Stimulated activated CD4-positive, alpha-beta T cell treated with anti-CD3 and anti-CD28 coated beads, Interleukin-12 subunit alpha, Interleukin-12 subunit beta, amount 100 ng/mL, for 24 hours (primary cell): ENCODE measurements around the gene NEUROD4.

Experiments
- DNase-seq, 2 experiments: peaks; one replicate each; pipeline ENCODE4 v3.0.0-alpha.2; 2020; ENCODE audit warnings: low read depth in 2 of 2

The NEUROD4 gene

GRCh38 chr12:54997929-54998522, 21.7 kb upstream of the NEUROD4 start:
- no peak for DNase-seq

GRCh38 chr12:54998958-54999510, 20.7 kb upstream of the NEUROD4 start:
- DNase-seq, result no peak

- no peak for DNase-seq
Observed at GRCh38 chr12:55001198-55001868, 18.4 kb upstream of the NEUROD4 start.

- no peak for DNase-seq
Observed at GRCh38 chr12:55002355-55002754, 17.4 kb upstream of the NEUROD4 start.

- no peak for DNase-seq
Observed at GRCh38 chr12:55008944-55009585, 10.7 kb upstream of the NEUROD4 start.

GRCh38 chr12:55017416-55017925, 2.3 kb upstream of the NEUROD4 start:
- DNase-seq, result no peak

GRCh38 chr12:55024575-55024974, 4.8 kb downstream of the NEUROD4 start:
- DNase-seq, result no peak

DNA sequence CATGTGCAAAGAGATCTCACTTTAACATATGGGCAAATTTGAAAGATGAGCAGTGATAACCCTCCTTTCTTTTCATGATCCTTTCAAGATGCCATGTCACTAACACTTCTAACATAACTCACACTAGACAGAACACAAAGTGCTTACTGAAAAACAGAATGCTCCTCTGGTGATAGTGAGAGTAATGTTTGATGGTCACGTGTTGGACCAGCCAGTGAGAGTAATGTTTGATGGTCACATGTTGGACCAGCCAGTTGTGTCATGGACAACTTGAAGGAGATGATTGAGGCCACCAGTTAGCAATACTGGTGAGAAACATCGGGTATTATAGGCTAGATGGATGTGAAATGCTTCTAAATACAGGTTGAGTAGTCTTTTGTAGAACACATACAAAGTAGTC, 5.7 kb downstream of the NEUROD4 start:
- DNase-seq, result no peak

GRCh38 chr12:55034218-55034617, 14.4 kb downstream of the NEUROD4 start:
- DNase-seq, result no peak

GRCh38 chr12:55036326-55037115, 16.7 kb downstream of the NEUROD4 start:
- no peak for DNase-seq

- DNase-seq, result no peak
Observed at GRCh38 chr12:55037351-55037987, 17.7 kb downstream of the NEUROD4 start.

- no peak for DNase-seq
Observed at GRCh38 chr12:55039395-55040354, 19.9 kb downstream of the NEUROD4 start.

GRCh38 chr12:55041345-55042055, 21.7 kb downstream of the NEUROD4 start:
- no peak for DNase-seq

GRCh38 chr12:55043542-55043941, 23.8 kb downstream of the NEUROD4 start:
- DNase-seq, result no peak

GRCh38 chr12:55044135-55044534, 24.4 kb downstream of the NEUROD4 start:
- no peak for DNase-seq

DNA sequence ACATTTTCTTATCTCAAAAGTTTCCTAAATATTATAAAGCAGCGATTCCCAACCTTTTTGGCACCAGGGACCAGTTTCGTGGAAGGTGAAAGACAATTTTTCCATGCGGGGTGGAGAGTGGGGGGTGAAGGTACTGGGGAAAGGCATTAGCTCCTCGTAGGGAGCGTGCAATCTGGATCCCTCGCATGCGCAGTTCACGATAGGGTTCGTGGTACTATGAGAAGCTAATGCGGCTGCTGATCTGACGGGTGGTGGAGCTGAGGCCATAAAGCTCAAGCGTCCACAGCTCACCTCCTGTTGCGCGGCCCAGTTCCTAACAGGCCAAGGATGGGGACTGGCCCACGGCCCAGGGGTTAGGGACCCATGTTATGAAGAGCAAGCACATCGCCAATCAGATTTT, 29.9 kb downstream of the NEUROD4 start:
- no peak for DNase-seq

GRCh38 chr12:55051197-55051947, 31.6 kb downstream of the NEUROD4 start:
- DNase-seq, result no peak

DNA sequence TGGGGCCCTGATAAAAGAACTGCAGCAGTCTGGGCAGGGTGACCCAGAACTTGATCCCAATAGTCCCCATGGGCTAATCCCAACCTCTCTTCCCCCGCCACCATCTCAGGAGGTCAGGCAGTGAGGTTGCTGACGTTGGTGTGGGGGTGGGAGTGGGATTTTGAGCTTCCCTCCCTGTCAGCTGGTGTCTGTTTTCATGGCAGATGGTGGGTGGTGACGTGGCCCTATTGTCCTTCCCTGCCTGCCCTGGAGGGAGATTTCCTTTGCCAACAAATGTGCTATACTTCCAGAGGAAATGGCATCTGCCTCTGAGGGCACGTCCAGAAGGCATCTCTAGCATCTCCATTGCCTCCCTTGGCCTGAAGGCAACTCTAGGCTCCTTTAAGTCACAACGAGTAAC, 37.7 kb downstream of the NEUROD4 start:
- DNase-seq, result no peak

- DNase-seq, result no peak
Observed at GRCh38 chr12:55058082-55058481, 38.3 kb downstream of the NEUROD4 start.
